KG1 (cell line): Measurements from ENCODE around the gene CPNE1.

ENCODE experiments used
- DNase-seq: peaks from one replicate; lab custom pipeline; 2025; lab: John Stamatoyannopoulos, UW

CPNE1 gene

DNA sequence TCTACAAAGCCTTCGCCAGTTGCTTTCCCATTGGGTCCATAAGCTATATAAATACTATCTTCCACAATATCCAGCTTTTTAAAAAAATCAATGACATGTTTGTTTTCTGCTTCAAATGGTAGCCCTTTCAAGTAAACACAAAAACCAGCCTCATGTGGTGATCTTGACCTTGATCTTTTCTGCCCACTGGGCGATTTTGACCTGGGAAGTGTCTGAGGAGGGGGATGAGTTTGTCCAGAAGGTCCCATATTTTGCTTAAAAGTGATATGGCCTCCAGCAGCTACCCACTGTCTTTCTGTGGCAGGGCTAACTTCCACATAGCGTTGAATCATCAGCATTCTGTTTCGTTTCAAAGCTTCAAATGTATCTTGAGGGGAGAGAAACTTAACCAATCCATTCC lies 10.8 kb downstream of the CPNE1 start:
- DNase-seq: no peak

- no peak for DNase-seq
Measured at GRCh38 chr20:35653430-35653734, 11.3 kb downstream of the CPNE1 start.

DNA sequence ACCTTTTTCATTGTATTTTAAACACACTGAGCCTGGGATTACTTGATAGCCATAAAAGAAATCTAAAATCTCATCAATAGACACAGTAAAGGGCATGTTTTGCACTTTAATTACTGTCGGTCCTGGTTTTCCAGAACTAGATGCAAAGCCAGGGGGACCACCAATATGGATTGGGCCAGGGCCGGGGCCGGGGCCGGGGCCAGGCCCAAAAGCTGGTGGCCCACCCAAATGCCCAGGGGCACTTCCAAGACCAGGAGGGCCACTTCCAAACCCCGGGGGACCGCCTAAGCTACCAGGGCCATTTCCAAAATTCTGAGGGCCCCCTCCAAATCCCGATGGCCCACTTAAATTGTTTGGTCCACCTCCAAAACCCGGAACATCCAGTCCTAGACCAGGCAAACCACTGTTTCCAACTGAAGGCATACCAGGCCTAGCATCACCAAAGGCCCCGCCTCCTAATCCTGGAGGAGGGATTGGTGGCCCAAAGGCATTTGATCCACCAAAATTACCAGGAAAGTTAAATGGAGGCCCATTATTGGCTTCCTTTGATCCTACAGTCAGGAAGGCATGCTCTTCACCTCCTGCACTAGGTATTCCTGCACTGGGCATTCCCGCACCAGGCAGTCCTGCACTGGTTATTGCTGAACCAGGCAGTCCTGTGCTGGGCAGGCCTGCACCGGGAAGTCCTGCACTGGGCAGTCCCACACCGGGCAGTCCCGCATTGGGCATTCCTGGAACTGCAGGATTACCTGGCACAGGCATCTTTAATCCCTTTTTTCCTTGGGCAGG lies 11.9 kb downstream of the CPNE1 start:
- DNase-seq: no peak

- DNase-seq: no peak
Measured at GRCh38 chr20:35651958-35652357, 12.7 kb downstream of the CPNE1 start.

DNA sequence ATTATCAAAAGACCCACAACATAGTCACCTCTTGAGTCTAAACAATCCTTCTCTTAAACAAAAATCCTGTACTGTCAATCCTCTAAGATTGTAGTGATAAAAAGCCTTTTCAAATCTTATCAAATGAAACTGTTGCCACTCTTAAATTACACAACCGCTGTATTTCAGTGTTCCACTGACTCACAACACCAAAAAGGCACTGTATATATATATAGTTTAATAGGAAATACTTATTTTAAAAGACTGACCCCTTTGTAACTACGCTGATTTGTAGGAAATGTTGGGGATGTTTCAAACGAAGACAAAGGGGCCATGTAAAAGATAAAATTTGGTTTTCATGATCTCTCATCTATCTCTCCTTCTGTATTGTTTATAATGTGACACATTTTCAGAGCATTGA lies 14.1 kb downstream of the CPNE1 start:
- no peak for DNase-seq

DNA sequence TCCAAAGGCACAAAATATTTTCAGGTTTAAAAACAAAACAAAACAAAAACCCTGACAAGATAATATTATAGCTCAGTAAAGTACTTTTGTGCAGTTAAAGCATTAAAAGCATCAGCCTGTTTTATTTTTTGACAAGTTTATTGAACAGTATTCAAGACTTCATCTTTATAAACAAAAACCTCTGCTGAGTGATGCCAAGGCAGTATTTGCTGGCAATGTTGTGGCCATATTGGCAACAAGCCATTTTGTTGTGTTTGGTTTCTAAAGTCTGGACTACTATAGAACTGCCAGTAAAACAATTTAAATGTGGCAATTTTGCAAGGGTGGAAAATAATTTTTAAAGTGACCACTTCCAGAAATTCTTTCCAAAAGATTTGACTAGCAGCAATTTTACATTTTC lies 15.9 kb downstream of the CPNE1 start:
- no peak for DNase-seq

DNA sequence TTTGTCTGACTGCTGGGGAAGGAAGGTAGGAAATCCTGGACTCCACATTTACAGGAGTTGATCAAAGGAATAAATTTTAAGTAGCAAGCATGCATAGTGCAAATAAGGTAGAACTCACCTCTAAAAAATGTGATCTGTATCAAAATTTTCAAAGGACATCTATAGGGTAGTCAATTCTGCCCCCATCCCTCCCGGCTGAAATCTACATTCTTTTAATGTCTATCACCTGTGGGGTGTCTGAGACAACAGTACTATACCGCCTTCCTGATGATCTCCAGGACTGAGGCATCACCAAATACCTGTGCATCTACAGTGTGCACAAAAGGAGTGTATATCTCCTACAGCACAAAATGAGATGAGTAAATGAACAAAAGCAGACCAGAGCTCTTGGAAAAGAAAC lies 19.9 kb downstream of the CPNE1 start:
- DNase-seq: no peak

DNA sequence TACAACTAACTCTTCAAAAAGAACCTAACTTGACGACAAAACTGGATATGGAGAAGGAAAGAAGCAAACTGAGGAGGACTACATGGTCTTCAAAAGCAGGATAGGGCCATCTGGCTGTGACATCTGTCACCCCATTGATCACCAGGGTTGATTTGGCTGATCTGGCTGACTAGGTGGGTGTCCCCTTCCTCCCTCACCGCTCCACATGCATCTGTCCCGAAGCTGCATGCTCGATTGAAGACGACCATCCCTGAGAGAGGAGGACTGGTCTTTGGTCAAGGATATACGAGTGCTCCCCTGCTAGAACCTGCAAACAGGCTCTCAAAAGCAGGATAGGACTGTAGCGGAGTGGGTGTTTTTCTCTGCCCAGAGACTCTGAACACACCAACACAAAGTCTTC lies 21.7 kb downstream of the CPNE1 start:
- no peak for DNase-seq

GRCh38 chr20:35641743-35642142 lies 23.0 kb downstream of the CPNE1 start:
- DNase-seq: no peak

GRCh38 chr20:35640724-35641123 lies 24.0 kb downstream of the CPNE1 start:
- DNase-seq: no peak

DNA sequence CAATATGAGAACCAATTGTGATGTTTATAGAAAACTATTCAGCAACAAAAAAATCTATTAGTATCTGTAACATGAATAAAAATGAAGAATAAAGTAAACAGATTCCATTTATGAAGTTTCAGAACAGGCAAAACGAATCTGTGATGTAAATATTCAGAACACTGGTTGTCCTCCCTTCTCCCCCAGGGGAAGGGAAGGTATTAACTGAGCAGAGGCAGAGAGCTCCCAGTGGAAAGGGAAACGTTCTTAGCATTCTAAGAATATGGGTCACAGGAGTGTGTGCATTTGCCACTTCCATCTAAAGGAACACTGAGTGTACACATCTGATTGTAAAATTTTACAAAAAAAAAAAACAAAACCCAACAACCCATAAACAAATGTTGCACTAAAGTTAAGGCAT lies 25.9 kb downstream of the CPNE1 start:
- DNase-seq: no peak

GRCh38 chr20:35637276-35637675 lies 27.4 kb downstream of the CPNE1 start:
- DNase-seq: no peak

GRCh38 chr20:35636095-35636494 lies 28.6 kb downstream of the CPNE1 start:
- no peak for DNase-seq

GRCh38 chr20:35635652-35636051 lies 29.0 kb downstream of the CPNE1 start:
- no peak for DNase-seq

- DNase-seq: no peak
Measured at GRCh38 chr20:35632539-35633115, 32.1 kb downstream of the CPNE1 start.

- DNase-seq: no peak
Measured at GRCh38 chr20:35630636-35631035, 34.1 kb downstream of the CPNE1 start.

DNA sequence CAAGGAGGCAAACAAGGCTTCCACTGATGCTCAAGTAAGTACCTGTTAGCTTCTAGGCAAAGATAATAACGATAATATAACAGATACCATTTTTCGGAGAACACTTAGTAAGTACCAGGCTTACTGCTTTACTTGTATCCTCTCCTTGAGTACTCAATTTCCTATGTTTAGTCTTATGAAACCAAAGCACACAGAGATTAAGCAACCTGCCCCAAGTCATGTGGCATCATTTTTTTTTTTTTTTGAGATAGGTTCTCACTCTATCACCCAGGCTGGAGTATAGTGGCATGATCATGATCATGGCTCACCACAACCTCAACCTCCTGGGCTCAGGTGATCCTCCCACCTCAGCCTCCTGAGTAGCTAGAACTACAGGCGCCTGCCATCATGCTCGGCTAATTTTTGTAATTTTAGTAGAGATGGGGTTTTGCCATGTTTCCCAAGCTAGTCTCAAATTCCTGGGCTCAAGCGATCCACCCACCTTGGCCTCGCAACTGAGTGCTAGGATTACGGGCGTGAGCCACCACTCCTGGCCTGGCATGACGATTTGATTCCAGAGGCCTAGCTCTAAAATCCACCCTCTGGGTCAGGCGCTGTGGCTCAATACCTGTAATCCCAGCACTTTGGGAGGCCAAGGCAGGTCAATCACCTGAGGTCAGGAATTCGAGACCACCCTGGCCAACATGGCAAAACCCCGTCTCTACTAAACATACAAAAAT lies 35.1 kb downstream of the CPNE1 start:
- no peak for DNase-seq

GRCh38 chr20:35627121-35627520 lies 37.6 kb downstream of the CPNE1 start:
- DNase-seq: no peak

GRCh38 chr20:35626386-35627001 lies 38.2 kb downstream of the CPNE1 start:
- DNase-seq: no peak

DNA sequence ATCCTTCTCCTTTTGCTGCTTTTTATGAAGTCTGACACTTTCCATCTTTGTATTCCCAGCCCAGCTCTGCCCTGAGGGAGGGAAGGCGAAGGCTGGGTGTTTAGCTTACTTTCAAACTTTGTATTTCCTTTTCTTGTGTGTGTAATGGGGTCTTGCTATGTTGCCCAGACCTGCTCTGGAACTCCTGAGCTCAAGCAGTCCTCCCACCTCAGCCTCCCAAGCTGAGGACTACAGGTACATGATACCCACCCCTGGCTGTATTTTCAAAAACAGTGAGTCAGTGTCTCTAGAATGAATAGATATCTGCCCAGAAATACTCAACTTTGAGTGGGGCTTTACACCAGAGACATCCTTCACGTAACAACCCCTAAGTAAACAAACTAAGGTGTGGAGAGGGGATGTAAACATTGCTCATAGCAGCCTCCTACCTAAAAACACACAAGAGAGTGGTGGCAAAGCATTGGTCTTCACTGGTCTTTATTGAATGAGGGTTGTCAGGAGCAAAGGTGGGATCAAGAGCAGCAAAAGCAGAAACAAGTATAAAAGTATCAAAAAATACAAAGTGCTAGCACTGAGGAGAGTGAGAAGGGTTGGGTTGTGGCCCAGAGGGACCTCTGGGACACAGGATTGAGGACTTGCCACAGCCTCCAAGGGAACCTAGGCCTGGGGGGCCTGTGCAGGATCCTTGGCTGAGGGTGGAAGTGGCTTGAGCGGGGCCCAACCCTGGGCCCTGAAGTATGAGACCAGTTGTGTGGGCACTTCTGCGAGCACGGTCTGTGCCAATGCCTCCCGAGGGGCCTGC lies 38.9 kb downstream of the CPNE1 start:
- no peak for DNase-seq

GRCh38 chr20:35621560-35621946 lies 43.1 kb downstream of the CPNE1 start:
- DNase-seq: no peak
